A673 (cell line): ENCODE measurements around the gene MED15.

ENCODE experiments used
- EZH2 ChIP-seq: fragments of 200-600 bp; sonication (generic); IDR thresholded peaks from 2 replicates; pipeline ENCODE4 v1.6.1; 2017; ENCODE audit warnings: borderline replicate concordance, low read depth, mild to moderate bottlenecking, mixed read lengths, antibody characterized with exemption, low read length; ENCODE audit not compliant: poor library complexity, severe bottlenecking
- TF ChIP-seq, protein P1 (sequence below): fragments of 300-800, 200-600 bp; sonication (generic); conservative IDR thresholded peaks from 2 replicates; pipeline ENCODE4 v1.5.1; 2017; ENCODE audit warnings: low read depth, mild to moderate bottlenecking, antibody characterized with exemption, low read length, moderate library complexity, mixed read lengths

DNA sequence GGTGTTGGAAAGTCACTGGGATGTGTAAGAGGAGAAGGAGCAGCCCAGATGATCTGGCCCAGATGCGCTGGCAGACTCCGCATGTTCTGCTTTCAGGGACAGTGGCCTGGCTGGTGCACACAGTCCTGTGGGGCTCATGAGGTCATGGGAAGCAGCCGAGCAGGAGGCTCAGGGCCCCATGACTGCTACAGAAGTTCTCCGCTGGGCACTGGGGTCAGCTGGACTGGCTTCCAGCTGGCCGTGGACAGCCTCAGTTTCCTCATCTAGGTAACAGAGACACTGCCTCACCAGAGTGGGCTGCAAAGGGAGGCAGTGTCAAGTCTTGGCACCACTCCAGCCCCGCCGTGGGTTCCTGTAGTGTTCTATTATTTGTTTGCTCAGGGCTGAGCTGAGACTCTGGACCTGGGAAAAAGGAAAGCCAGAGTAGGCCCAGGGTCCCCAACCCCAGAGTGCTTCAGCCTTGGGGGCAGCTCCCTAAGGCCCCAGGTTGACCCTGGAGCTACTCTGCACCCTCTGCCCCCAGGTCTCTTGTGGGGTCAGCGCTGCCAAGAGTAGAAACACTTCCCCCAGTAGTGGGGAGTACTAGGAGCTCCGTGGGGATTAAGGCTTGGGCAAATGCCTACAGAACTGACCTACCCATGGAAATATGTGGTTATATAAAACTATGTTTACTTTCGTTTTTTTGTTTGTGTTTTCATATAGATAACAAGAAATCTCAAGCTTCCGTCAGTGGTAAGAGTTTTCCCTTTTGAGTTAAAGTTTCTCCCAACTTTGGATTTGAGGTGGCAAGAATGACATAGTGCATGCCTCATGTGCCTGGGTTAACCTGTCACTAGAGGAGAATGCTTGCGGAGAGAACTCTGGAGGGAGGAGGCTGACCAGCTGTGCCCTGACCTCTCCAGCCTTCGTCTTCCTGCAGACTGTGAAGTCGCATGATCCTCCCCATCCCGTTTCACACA, 45.3 kb downstream of the MED15 start:
- TF ChIP-seq, protein P1, sequence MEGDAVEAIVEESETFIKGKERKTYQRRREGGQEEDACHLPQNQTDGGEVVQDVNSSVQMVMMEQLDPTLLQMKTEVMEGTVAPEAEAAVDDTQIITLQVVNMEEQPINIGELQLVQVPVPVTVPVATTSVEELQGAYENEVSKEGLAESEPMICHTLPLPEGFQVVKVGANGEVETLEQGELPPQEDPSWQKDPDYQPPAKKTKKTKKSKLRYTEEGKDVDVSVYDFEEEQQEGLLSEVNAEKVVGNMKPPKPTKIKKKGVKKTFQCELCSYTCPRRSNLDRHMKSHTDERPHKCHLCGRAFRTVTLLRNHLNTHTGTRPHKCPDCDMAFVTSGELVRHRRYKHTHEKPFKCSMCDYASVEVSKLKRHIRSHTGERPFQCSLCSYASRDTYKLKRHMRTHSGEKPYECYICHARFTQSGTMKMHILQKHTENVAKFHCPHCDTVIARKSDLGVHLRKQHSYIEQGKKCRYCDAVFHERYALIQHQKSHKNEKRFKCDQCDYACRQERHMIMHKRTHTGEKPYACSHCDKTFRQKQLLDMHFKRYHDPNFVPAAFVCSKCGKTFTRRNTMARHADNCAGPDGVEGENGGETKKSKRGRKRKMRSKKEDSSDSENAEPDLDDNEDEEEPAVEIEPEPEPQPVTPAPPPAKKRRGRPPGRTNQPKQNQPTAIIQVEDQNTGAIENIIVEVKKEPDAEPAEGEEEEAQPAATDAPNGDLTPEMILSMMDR = no peak
- TF ChIP-seq EZH2 = no peak
